A549 (cell line): ENCODE results near the gene YIPF3. TPM values are rescaled to one million over a fixed set of nuclear protein-coding genes. Genes with fewer than 3 reads are reported as not detected.

ENCODE experiments used
- ATAC-seq, 2 experiments: fragments of 200-7000 bp in 1 of 2; fragments of >200 bp in 1 of 2; cut with Nextera tagmentation in 1 of 2; cut with Tn5 transposase in 1 of 2; 3 replicates each; pipeline versions ENCODE4 v1.8.0 to v1.9.1; 2018 to 2020; ENCODE audit warnings: mild to moderate bottlenecking in 1 of 2, moderate library complexity in 1 of 2
- CTCF ChIA-PET: fragments of 300-600 bp; sonication (Branson Sonifier 250); formaldehyde crosslinking; extraction: SDS; loops from one replicate; lab custom pipeline; 2021; ENCODE audit warnings: antibody characterized with exemption, inconsistent platforms; lab: Yijun Ruan, JAX
- POLR2A ChIA-PET: fragments of 350-600 bp; formaldehyde crosslinking; extraction: SDS; loops from one replicate; lab custom pipeline; 2021; ENCODE audit warnings: antibody characterized with exemption, inconsistent platforms; lab: Yijun Ruan, JAX
- DNase-seq, 2 experiments: peaks; one replicate each; pipeline versions ENCODE4 v3.0.0 to v3.0.0-alpha.2; 2011 to 2016; ENCODE audit warnings: low read depth in 1 of 2, low spot score in 1 of 2
- FAIRE-seq: peaks from 2 replicates; lab custom pipeline; 2011; peaks lifted over from hg19 to GRCh38; lab: Jason Lieb, UNC
- H3K27ac ChIP-seq, 2 experiments: fragments of >200 bp; sonication (Bioruptor Twin); formaldehyde crosslinking; 3 replicates each; pipeline ENCODE4 v1.5.1; 2016 to 2017
- H3K4me1 ChIP-seq: fragments of >200 bp; sonication (Bioruptor Twin); formaldehyde crosslinking; 3 replicates; pipeline ENCODE4 v1.6.1; 2016
- H3K4me2 ChIP-seq: fragments of >200 bp; sonication (Bioruptor Twin); formaldehyde crosslinking; 3 replicates; pipeline ENCODE4 v1.6.1; 2016
- H3K4me3 ChIP-seq: fragments of >200 bp; sonication (Bioruptor Twin); formaldehyde crosslinking; 3 replicates; pipeline ENCODE4 v1.5.1; 2016
- H3K9me3 ChIP-seq: fragments of >200 bp; sonication (Bioruptor Twin); formaldehyde crosslinking; 3 replicates; pipeline ENCODE4 v1.6.1; 2016
- BCL3 ChIP-seq: fragments of >200 bp; sonication (Bioruptor Twin); formaldehyde crosslinking; IDR thresholded peaks from 3 replicates; pipeline ENCODE4 v1.6.1; 2016
- BHLHE40 ChIP-seq: IDR thresholded peaks from 2 replicates; pipeline ENCODE4 v1.6.1; 2012; ENCODE audit warnings: low read depth, low read length, inconsistent platforms
- CBX8 ChIP-seq: fragments of 200-600 bp; sonication (generic); IDR thresholded peaks from 2 replicates; pipeline ENCODE4 v1.6.1; 2016
- CHD4 ChIP-seq: fragments of 200-600 bp; sonication (generic); IDR thresholded peaks from 2 replicates; pipeline ENCODE4 v1.6.1; 2016; ENCODE audit warnings: antibody characterized with exemption, mild to moderate bottlenecking, borderline replicate concordance
- EHF ChIP-seq: fragments of 250-450 bp; sonication (Bioruptor Pico); IDR thresholded peaks from 2 replicates; pipeline ENCODE4 v1.5.0; 2020; ENCODE audit warnings: mild to moderate bottlenecking
- EHMT2 ChIP-seq: fragments of 200-600 bp; sonication (generic); IDR thresholded peaks from 2 replicates; pipeline ENCODE4 v1.6.1; 2016; ENCODE audit warnings: antibody characterized with exemption, low read depth, mild to moderate bottlenecking, moderate library complexity
- EP300 ChIP-seq, 2 experiments: fragments of >200 bp; sonication (Bioruptor Twin); formaldehyde crosslinking; IDR thresholded peaks; 2 replicates in 1 of 2; 3 replicates in 1 of 2; pipeline ENCODE4 v1.6.1; 2016 to 2017
- ESRRA ChIP-seq: fragments of 150-350 bp; IDR thresholded peaks from 2 replicates; pipeline ENCODE4 v1.6.1; 2014; ENCODE audit warnings: mild to moderate bottlenecking, low read length, borderline replicate concordance
- FOSB ChIP-seq: fragments of 250-450 bp; sonication (Bioruptor Pico); IDR thresholded peaks from 2 replicates; pipeline ENCODE4 v1.5.0; 2020; ENCODE audit warnings: mild to moderate bottlenecking, moderate library complexity
- FOXS1 ChIP-seq: fragments of 250-450 bp; sonication (Bioruptor Pico); IDR thresholded peaks from 2 replicates; pipeline ENCODE4 v1.5.0; 2020; ENCODE audit warnings: mild to moderate bottlenecking, moderate library complexity
- HDAC2 ChIP-seq: fragments of 200-600 bp; sonication (generic); IDR thresholded peaks from 2 replicates; pipeline ENCODE4 v1.6.1; 2016
- KDM5A ChIP-seq: fragments of 200-600 bp; sonication (generic); IDR thresholded peaks from 2 replicates; pipeline ENCODE4 v1.6.1; 2016; ENCODE audit warnings: antibody characterized with exemption, mild to moderate bottlenecking
- MAFK ChIP-seq: fragments of 450-650 bp; IDR thresholded peaks from 2 replicates; pipeline ENCODE4 v1.6.1; 2014; ENCODE audit not compliant: partially characterized antibody
- MAX ChIP-seq: IDR thresholded peaks from 2 replicates; pipeline ENCODE4 v1.6.1; 2012
- MAZ ChIP-seq: fragments of 150-350 bp; IDR thresholded peaks from 2 replicates; pipeline ENCODE4 v1.6.1; 2014; ENCODE audit warnings: antibody characterized with exemption, low read depth, low read length, borderline replicate concordance
- NFE2L2 ChIP-seq: fragments of 150-350 bp; conservative IDR thresholded peaks from 2 replicates; pipeline ENCODE4 v1.6.1; 2014; ENCODE audit warnings: low read length
- NPAS2 ChIP-seq: fragments of 250-450 bp; sonication (Bioruptor Pico); IDR thresholded peaks from 2 replicates; pipeline ENCODE4 v1.8.0; 2022; ENCODE audit warnings: mild to moderate bottlenecking, moderate library complexity, borderline replicate concordance
- PBX3 ChIP-seq: IDR thresholded peaks from 2 replicates; pipeline ENCODE4 v1.6.1; 2012
- RAD21 ChIP-seq, 2 experiments: fragments of >200 bp in 1 of 2; sonication (Bioruptor Twin) in 1 of 2; formaldehyde crosslinking in 1 of 2; IDR thresholded peaks in 1 of 2; conservative IDR thresholded peaks in 1 of 2; 2 replicates in 1 of 2; 3 replicates in 1 of 2; pipeline ENCODE4 v1.6.1; 2012 to 2018; ENCODE audit warnings: inconsistent platforms in 1 of 2
- RARB ChIP-seq: fragments of 250-450 bp; sonication (Bioruptor Pico); IDR thresholded peaks from 2 replicates; pipeline ENCODE4 v1.8.0; 2021; ENCODE audit warnings: mild to moderate bottlenecking, moderate library complexity
- REST ChIP-seq: fragments of 200-600 bp; sonication (generic); IDR thresholded peaks from 2 replicates; pipeline ENCODE4 v1.6.1; 2016; ENCODE audit warnings: antibody characterized with exemption, mild to moderate bottlenecking, moderate library complexity
- TFCP2L1 ChIP-seq: fragments of 250-450 bp; sonication (Bioruptor Pico); IDR thresholded peaks from 2 replicates; pipeline ENCODE4 v1.5.0; 2021; ENCODE audit warnings: mild to moderate bottlenecking
- ZC3H11A ChIP-seq: fragments of 450-650 bp; IDR thresholded peaks from 2 replicates; pipeline ENCODE4 v1.6.1; 2014; ENCODE audit warnings: antibody characterized with exemption, mild to moderate bottlenecking
- ZNF302 ChIP-seq: fragments of 250-450 bp; sonication (Bioruptor Pico); IDR thresholded peaks from 2 replicates; pipeline ENCODE4 v1.9.0; 2021; ENCODE audit warnings: inconsistent platforms, mild to moderate bottlenecking, moderate library complexity
- ZSCAN20 ChIP-seq: fragments of 250-450 bp; sonication (Bioruptor Pico); IDR thresholded peaks from 2 replicates; pipeline ENCODE4 v1.8.0; 2022; ENCODE audit warnings: mild to moderate bottlenecking, moderate library complexity
- WGBS: methylation state at CpG from one replicate; pipeline ENCODE4 v1.1.6; 2017; ENCODE audit errors: missing lambda C conversion rate; 5-methylcytosine and 5-hydroxymethylcytosine counted together
- polyA plus RNA-seq, 4 experiments: library from polyadenylated mRNA; depleted of rRNA in 3 of 4; stranded (reverse); fragments of >200 nt; fragmentation: RNase III in 1 of 4; extraction: RNeasy Plus Mini Kit Qiagen cat#74134 plus additional on column Dnase treatment in 1 of 4; gene quantifications; 2 replicates in 3 of 4; 3 replicates in 1 of 4; pipeline ENCODE4 v1.2.3, GENCODE V29; 2011 to 2017

The YIPF3 gene
- polyA plus RNA-seq, 2 of the 4 experiments (the other 2 are of a cell fraction), result 63.4 to 108 TPM

GRCh38 chr6:43516367-43516696 is 394 bp downstream of the YIPF3 start:
- DNase-seq (no peak), ATAC-seq (peak; percentile 3 to 10; a peak in 1 of 6 replicates), FAIRE-seq (no peak)
- peak overlapping the region; percentile 82 to 97 for H3K27ac ChIP-seq
- no peaks in the 10 kb centered on the region for H3K9me3 ChIP-seq
- H3K4me3 ChIP-seq, result peak overlapping the region; percentile 93
- peaks cover 19% of the 10 kb centered on the region for H3K4me1 ChIP-seq
- H3K4me2 ChIP-seq, result peak overlapping the region; percentile 98
- TF ChIP-seq MAZ (no peak), FOXS1 (CRISPR knock-in tag) (no peak), EHMT2 (no peak), PBX3 (no peak), HDAC2 (no peak), FOSB (CRISPR knock-in tag) (no peak), ZNF302 (CRISPR knock-in tag) (no peak), KDM5A (no peak), CHD4 (no peak), EHF (no peak), MAX (no peak), MAFK (no peak), EP300 (IDR thresholded peaks at IDR 0.05) (no peak), CBX8 (no peak), TFCP2L1 (CRISPR knock-in tag) (no peak), ZC3H11A (no peak), BCL3 (no peak)
- 6% methylated on average over 6 of the region's 10 CpGs for WGBS
- POLR2A ChIA-PET, result interaction anchor here (1.2 to 1.3 kb wide), 2 partner anchors 9 to 22 kb away, joined by 4 to 5 read pairs; no protein-coding TSS in a partner anchor
- CTCF ChIA-PET, result interaction anchor here (2.2 kb wide), 1 partner anchor 10 kb away, joined by 12 read pairs; no protein-coding TSS in a partner anchor

GRCh38 chr6:43515808-43516207 is 918 bp downstream of the YIPF3 start:
- no peak for FAIRE-seq
- ChIA-PET CTCF (interaction anchor here (2.2 kb wide), 1 partner anchor 9 kb away, joined by 12 read pairs; no protein-coding TSS in a partner anchor), POLR2A (interaction anchor here (1.3 kb wide), 1 partner anchor 22 kb away, joined by 4 read pairs; no protein-coding TSS in a partner anchor)
- Histone ChIP-seq H3K27ac (peak overlapping the region; percentile 82 to 97), H3K4me3 (peak overlapping the region; percentile 93), H3K4me2 (peak overlapping the region; percentile 98), H3K9me3 (no peaks in the 10 kb centered on the region), H3K4me1 (peaks cover 19% of the 10 kb centered on the region)
- DNase-seq, result no peak
- 71% methylated on average over 9 of the region's 9 CpGs for WGBS
- TF ChIP-seq TFCP2L1 (CRISPR knock-in tag) (no peak), ZSCAN20 (CRISPR knock-in tag) (no peak), NPAS2 (no peak)
- ATAC-seq, result no peak

GRCh38 chr6:43511824-43512415 is 4.8 kb downstream of the YIPF3 start:
- no peak overlapping the region for H3K27ac ChIP-seq
- ATAC-seq (no peak), DNase-seq (no peak), FAIRE-seq (no peak)
- no peak overlapping the region for H3K4me2 ChIP-seq
- peaks cover 18% of the 10 kb centered on the region for H3K4me1 ChIP-seq
- 91% methylated on average over 11 of the region's 11 CpGs for WGBS
- ChIA-PET CTCF (interaction anchor here (1.1 kb wide), 1 partner anchor 283 kb away, joined by 4 read pairs; the partner anchor contains the start of gene DNPH1), POLR2A (no interaction called here)
- H3K4me3 ChIP-seq, result no peak overlapping the region
- H3K9me3 ChIP-seq, result no peaks in the 10 kb centered on the region
- TF ChIP-seq KDM5A (no peak), REST (no peak), NFE2L2 (no peak), ESRRA (no peak), TFCP2L1 (CRISPR knock-in tag) (no peak), PBX3 (no peak), EHMT2 (no peak), RARB (CRISPR knock-in tag) (no peak), CBX8 (no peak), ZNF302 (CRISPR knock-in tag) (no peak), BHLHE40 (no peak), RAD21 (conservative IDR thresholded peaks at IDR 0.05 in 1 of 2, IDR thresholded peaks at IDR 0.05 in 1 of 2) (no peak)
